Measurements from ENCODE around the gene CFAP300. TPM values are rescaled to one million over a fixed set of nuclear protein-coding genes. Genes with fewer than 3 reads are reported as not detected.

Gene CFAP300
- total RNA-seq, 2 donors from 2014 or later = 5.6 to 6.9 TPM

DNA sequence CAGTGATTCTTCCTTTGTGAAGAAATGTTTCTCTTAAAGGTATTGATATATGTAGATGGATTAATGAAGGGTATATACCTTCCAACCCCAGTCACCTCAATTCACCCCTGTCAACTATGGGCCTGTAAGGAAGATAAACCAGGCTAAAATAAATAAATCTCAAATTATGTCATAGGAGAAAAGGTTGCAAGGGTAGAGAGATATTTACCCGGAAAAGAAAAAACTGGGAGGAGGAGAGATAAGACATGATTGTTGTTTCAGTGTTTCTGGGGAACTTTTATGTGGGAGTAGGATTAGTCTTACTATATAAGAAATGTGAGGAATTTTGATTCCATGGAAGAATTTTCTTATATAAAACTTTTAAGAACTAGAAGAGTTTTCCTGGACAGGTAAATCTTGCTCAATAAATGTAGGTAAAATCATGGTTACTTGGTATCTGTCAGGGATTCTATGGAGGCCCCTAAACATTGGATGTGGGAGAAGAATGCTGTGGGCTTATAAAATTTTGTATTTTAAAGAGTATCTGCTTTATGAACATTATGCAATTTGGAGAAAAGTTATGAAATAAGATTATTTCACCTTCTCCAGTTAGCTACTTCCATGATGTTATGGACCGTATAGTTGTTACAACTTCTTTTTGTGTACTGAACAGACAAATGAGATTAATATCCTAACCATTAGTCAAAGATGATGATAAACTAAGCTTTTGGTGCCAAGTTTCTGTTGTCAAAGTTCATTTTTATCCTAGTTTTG lies 69.4 kb downstream of the CFAP300 start:
- DNase-seq (ENCODE audit: low spot score) = no peak
- intact Hi-C loops (cut with DNase I) = loop anchor here (10.0 kb wide), 2 partner anchors 58 to 158 kb away; no protein-coding TSS in a partner anchor

DNA sequence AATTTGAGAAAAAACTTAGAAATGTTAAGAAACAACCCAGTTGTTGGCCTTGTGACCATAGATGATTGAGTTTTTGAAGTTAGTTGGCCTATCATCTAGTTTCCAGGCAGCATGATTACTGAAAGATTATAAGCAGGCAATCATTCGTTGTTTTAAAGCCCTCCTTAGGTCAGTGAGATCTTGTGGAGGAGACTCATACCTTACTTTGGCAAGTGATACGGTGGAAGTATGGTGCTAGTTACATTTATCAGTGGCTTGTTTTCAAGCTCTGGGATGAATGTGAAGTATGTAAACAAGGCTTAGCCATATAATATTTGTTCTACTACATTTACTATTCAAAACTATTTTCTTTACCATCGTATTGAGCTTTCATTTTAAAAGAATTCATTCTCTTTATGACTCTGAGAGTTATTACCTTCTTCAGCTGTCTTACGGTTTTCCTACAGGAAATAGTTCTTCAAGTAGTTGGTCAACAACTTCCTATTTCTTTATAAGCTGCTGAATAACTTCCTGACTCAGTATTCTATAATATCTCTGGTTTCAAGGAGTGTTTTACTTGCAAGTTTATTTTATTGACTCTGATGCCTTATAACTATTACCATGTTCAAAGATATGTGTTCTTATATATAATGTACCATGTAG lies 70.4 kb downstream of the CFAP300 start:
- no peak for DNase-seq (ENCODE audit: low spot score)
- intact Hi-C loops (cut with DNase I) = loop anchor here (10.0 kb wide), 2 partner anchors 57 to 157 kb away; no protein-coding TSS in a partner anchor

DNA sequence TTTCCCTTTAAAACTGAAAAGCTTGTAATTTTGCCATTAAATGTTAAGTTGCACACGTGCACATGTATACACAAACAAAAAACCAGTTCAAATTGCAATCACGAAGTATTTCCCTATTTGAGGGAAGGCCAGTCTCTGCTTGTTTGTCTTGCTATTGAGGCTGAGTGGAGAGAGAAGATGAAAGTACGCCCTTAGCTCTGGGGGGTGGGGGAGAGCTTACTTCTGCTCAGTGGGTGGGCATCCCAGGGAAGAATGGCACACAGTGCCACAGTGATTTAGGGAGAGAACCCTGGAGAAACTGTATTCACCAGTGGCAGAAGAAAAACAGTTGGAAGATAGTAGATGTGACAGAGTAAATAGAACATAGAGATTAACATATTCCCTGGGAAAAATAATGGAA lies 71.7 kb downstream of the CFAP300 start:
- intact Hi-C loops (cut with DNase I) = loop anchor here (10.0 kb wide), 2 partner anchors 56 to 156 kb away; no protein-coding TSS in a partner anchor
- no peak for DNase-seq (ENCODE audit: low spot score)

DNA sequence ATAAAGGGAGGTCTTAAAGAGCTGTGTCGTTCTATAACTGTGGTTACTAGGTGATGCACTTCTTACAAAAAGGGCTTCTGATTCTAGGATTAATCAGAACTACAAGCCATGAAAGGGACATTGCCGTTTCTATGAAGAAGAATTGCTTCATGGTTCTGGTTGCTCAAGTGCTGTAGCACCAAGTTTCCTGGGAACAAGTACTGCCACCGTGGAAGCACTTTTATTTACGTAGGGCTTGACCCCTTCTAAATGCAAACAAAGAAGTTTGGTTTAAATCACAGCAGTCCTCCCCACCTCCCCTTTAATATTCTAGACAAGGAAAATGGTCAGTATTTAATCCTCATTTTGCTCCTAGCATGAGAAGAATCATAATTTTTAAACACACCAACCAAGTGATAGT lies 72.8 kb downstream of the CFAP300 start:
- intact Hi-C loops (cut with DNase I) = loop anchor here (10.0 kb wide), 2 partner anchors 55 to 155 kb away; no protein-coding TSS in a partner anchor
- no peak for DNase-seq (ENCODE audit: low spot score)

DNA sequence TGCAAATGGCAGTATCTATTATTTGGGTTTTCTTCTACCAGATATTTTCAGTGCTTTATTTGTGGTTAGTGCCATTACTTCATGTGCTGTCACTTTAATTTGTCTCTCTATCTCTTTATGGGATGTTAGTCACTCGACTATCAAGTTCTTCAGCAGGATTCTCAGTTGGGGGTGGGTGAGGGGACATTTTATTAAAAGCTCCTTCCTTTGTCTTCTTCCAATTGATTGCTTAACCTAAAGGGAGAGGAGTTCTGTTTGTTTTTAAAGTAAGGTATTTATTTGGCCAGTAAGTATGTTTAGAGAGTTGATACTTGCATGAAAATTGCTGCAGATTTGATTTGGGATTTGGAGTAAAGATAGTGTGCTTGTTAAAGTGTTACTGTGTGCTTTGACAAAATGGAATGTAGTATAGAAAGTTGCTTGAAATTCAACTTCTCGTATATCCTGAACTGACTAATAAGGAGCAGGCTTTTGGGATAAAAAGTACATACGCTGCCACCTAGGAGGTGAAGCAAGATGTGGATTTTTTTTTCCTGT lies 73.3 kb downstream of the CFAP300 start:
- no peak for DNase-seq (ENCODE audit: low spot score)

DNA sequence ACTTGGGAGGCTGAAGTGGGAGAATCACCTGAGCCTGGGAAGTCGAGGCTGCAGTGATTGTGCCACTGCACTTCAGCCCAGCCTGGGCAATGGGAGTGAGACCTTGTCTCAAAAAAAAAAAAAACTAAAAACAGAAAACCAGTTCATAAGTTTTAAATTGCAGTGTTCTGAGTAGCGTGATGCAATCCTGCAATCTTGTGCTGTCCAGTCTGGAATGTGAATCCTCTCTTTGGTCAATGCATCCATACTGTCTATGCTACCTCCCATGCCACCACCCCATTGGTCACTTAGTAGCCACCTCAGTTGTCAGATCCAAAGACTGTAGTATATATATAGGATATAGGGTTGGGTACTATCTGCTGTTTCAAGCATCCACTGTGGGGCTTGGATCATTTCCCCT lies 74.1 kb downstream of the CFAP300 start:
- intact Hi-C loops (cut with DNase I) = loop anchor here in 1 of 2 donors (10.0 kb wide), 1 partner anchor 53 kb away; no protein-coding TSS in a partner anchor
- DNase-seq (ENCODE audit: low spot score) = no peak

More for the DNA sequence above, 73.3 kb downstream of the CFAP300 start:
- intact Hi-C loops (cut with DNase I) = loop anchor here in 1 of 2 donors (10.0 kb wide), 1 partner anchor 54 kb away; no protein-coding TSS in a partner anchor

Other genes starting within 250 kb of the CFAP300 start
- gene CEP126, start 132.4 kb upstream of the CFAP300 start, total RNA-seq = 1 to 10 TPM; 8.3 to 9.5 TPM
- 1 to 10 TPM; 1.1 to 6.8 TPM for gene ANGPTL5, start 130.9 kb upstream of the CFAP300 start, total RNA-seq
- 100 to 1,000 TPM; 203 to 281 TPM for gene YAP1, start 63.0 kb downstream of the CFAP300 start, total RNA-seq